IMR-90 (cell line): Measurements from ENCODE around the gene NADSYN1. TPM values are rescaled to one million over a fixed set of nuclear protein-coding genes. Genes with fewer than 3 reads are reported as not detected.

ENCODE experiments used
- ATAC-seq: fragments of 200-7000 bp; cut with Tn5 transposase; 2 replicates; pipeline ENCODE4 v1.9.1; 2020; ENCODE audit warnings: low read depth, mild to moderate bottlenecking, moderate library complexity
- BruUV-seq: library from RNA; stranded (reverse); fragments of 400-500 nt; replicated peaks from 2 replicates; lab custom pipeline; 2021; lab: Mats Ljungman, UMichigan
- CTCF ChIA-PET: fragments of 300-600 bp; formaldehyde crosslinking; extraction: SDS; loops from one replicate; lab custom pipeline; 2021; ENCODE audit warnings: antibody characterized with exemption; lab: Yijun Ruan, JAX
- POLR2A ChIA-PET: fragments of 300-600 bp; sonication (Branson Sonifier 250); formaldehyde crosslinking; loops from one replicate; lab custom pipeline; 2022; ENCODE audit warnings: antibody characterized with exemption; ENCODE audit not compliant: unreplicated experiment; lab: Charles Lee
- DNase-seq: peaks from one replicate; pipeline ENCODE4 v3.0.0; 2013
- H2AFZ ChIP-seq: replicated peaks from 2 replicates; pipeline ENCODE3; 2013; ENCODE audit warnings: low read length, mild to moderate bottlenecking; ENCODE audit not compliant: poor library complexity
- H2AK5ac ChIP-seq: 2 replicates; pipeline ENCODE4 v1.6.1; 2013; ENCODE audit warnings: low read depth, low read length, inconsistent platforms
- H2AK9ac ChIP-seq: replicated peaks from 2 replicates; pipeline ENCODE3; 2013; ENCODE audit warnings: mild to moderate bottlenecking, low read depth, low read length, moderate library complexity; ENCODE audit not compliant: poor library complexity
- H2BK120ac ChIP-seq: 2 replicates; pipeline ENCODE4 v1.6.1; 2013; ENCODE audit warnings: low read depth, low read length, inconsistent platforms
- H2BK15ac ChIP-seq: 3 replicates; pipeline ENCODE4 v1.6.1; 2013; ENCODE audit warnings: low read depth, low read length, inconsistent platforms
- H2BK20ac ChIP-seq: 2 replicates; pipeline ENCODE4 v1.6.1; 2013; ENCODE audit warnings: low read depth, mild to moderate bottlenecking, inconsistent platforms, low read length, moderate library complexity
- H2BK5ac ChIP-seq: 2 replicates; pipeline ENCODE4 v1.6.1; 2013; ENCODE audit warnings: mild to moderate bottlenecking, low read depth, low read length, inconsistent platforms; ENCODE audit not compliant: poor library complexity, severe bottlenecking
- H3K14ac ChIP-seq: replicated peaks from 2 replicates; pipeline ENCODE4 v1.6.1; 2013; ENCODE audit warnings: low read depth, low read length, inconsistent platforms
- H3K18ac ChIP-seq: 2 replicates; pipeline ENCODE4 v1.6.1; 2013; ENCODE audit warnings: low read depth, low read length, control low read depth
- H3K23ac ChIP-seq: 2 replicates; pipeline ENCODE4 v1.6.1; 2013; ENCODE audit warnings: low read depth, low read length, inconsistent platforms
- H3K27ac ChIP-seq: 2 replicates; pipeline ENCODE4 v1.5.1; 2013; ENCODE audit warnings: mild to moderate bottlenecking, control low read depth, low read length; ENCODE audit not compliant: insufficient read depth
- H3K27me3 ChIP-seq: 2 replicates; pipeline ENCODE4 v1.6.1; 2013; ENCODE audit warnings: low read length; ENCODE audit not compliant: control insufficient read depth, insufficient read depth
- H3K36me3 ChIP-seq: 2 replicates; pipeline ENCODE4 v1.6.1; 2013; ENCODE audit warnings: low read length, mixed read lengths; ENCODE audit not compliant: control insufficient read depth, insufficient read depth
- H3K4ac ChIP-seq: 2 replicates; pipeline ENCODE4 v1.6.1; 2013; ENCODE audit warnings: low read depth, low read length, inconsistent platforms
- H3K4me1 ChIP-seq: 2 replicates; pipeline ENCODE4 v1.6.1; 2013; ENCODE audit warnings: low read length, mixed read lengths; ENCODE audit not compliant: control insufficient read depth, insufficient read depth
- H3K4me2 ChIP-seq: 2 replicates; pipeline ENCODE4 v1.6.1; 2013; ENCODE audit warnings: low read depth, mild to moderate bottlenecking, control low read depth, low read length, moderate library complexity
- H3K4me3 ChIP-seq: 2 replicates; pipeline ENCODE4 v1.5.1; 2013; ENCODE audit warnings: low read depth, mild to moderate bottlenecking, control low read depth, low read length, moderate library complexity; ENCODE audit not compliant: insufficient read depth
- H3K56ac ChIP-seq: 2 replicates; pipeline ENCODE4 v1.6.1; 2013; ENCODE audit warnings: low read length, inconsistent platforms; ENCODE audit not compliant: insufficient read depth; ENCODE audit errors: extremely low read depth
- H3K79me1 ChIP-seq, 2 experiments: 2 replicates each; pipeline ENCODE4 v1.6.1; 2013; ENCODE audit warnings: low read length in 2 of 2, inconsistent platforms in 1 of 2, low read depth in 1 of 2
- H3K9ac ChIP-seq: 2 replicates; pipeline ENCODE4 v1.6.1; 2013; ENCODE audit warnings: low read depth, low read length, control low read depth
- H3K9me1 ChIP-seq: 2 replicates; pipeline ENCODE4 v1.6.1; 2013; ENCODE audit warnings: low read length, inconsistent platforms; ENCODE audit not compliant: insufficient read depth
- H3K9me3 ChIP-seq: 2 replicates; pipeline ENCODE4 v1.6.1; 2013; ENCODE audit warnings: low read length; ENCODE audit not compliant: control insufficient read depth, insufficient read depth
- H4K20me1 ChIP-seq: 2 replicates; pipeline ENCODE4 v1.6.1; 2013; ENCODE audit warnings: low read length, inconsistent platforms; ENCODE audit not compliant: insufficient read depth
- H4K5ac ChIP-seq: 2 replicates; pipeline ENCODE4 v1.6.1; 2013; ENCODE audit warnings: mild to moderate bottlenecking, low read depth, low read length, control low read depth
- H4K8ac ChIP-seq, 2 experiments: 2 replicates each; pipeline ENCODE4 v1.6.1; 2013; ENCODE audit warnings: low read depth in 2 of 2, low read length in 2 of 2, control low read depth in 1 of 2, inconsistent platforms in 1 of 2
- H4K91ac ChIP-seq: 2 replicates; pipeline ENCODE4 v1.6.1; 2013; ENCODE audit warnings: low read depth, low read length, inconsistent platforms; ENCODE audit not compliant: insufficient read depth
- BHLHE40 ChIP-seq: fragments of 150-350 bp; IDR thresholded peaks from 2 replicates; pipeline ENCODE4 v1.6.1; 2016; ENCODE audit warnings: mild to moderate bottlenecking, low read depth, low read length
- CEBPB ChIP-seq: IDR thresholded peaks from 2 replicates; pipeline ENCODE4 v1.6.1; 2012; ENCODE audit warnings: low read depth, low read length, improper control_type of control experiment
- CHD1 ChIP-seq: IDR thresholded peaks from 2 replicates; pipeline ENCODE4 v1.6.1; 2012; ENCODE audit warnings: low read depth, low read length, improper control_type of control experiment
- FOS ChIP-seq: fragments of 150-350 bp; IDR thresholded peaks from 2 replicates; pipeline ENCODE4 v1.6.1; 2016; ENCODE audit warnings: low read depth, low read length
- MAFK ChIP-seq: IDR thresholded peaks from 2 replicates; pipeline ENCODE4 v1.6.1; 2012; ENCODE audit warnings: low read depth, low read length, improper control_type of control experiment
- MAZ ChIP-seq: IDR thresholded peaks from 2 replicates; pipeline ENCODE4 v1.6.1; 2012; ENCODE audit warnings: low read depth, mild to moderate bottlenecking, low read length, improper control_type of control experiment, moderate library complexity, borderline replicate concordance
- MXI1 ChIP-seq: IDR thresholded peaks from 2 replicates; pipeline ENCODE4 v1.6.1; 2012; ENCODE audit warnings: low read depth, mild to moderate bottlenecking, low read length, moderate library complexity, borderline replicate concordance
- NFE2L2 ChIP-seq: fragments of 150-350 bp; IDR thresholded peaks from 2 replicates; pipeline ENCODE4 v1.6.1; 2016; ENCODE audit warnings: low read depth, mild to moderate bottlenecking, low read length
- POLR2A ChIP-seq: IDR thresholded peaks from 2 replicates; pipeline ENCODE4 v1.6.1; 2012; ENCODE audit warnings: mild to moderate bottlenecking, low read depth, low read length
- RAD21 ChIP-seq: IDR thresholded peaks from 2 replicates; pipeline ENCODE4 v1.6.1; 2012; ENCODE audit warnings: low read length, improper control_type of control experiment
- RCOR1 ChIP-seq: IDR thresholded peaks from 2 replicates; pipeline ENCODE4 v1.6.1; 2012; ENCODE audit warnings: mild to moderate bottlenecking, low read length, improper control_type of control experiment; ENCODE audit not compliant: insufficient replicate concordance
- RFX5 ChIP-seq: IDR thresholded peaks from 2 replicates; pipeline ENCODE4 v1.8.0; 2012; ENCODE audit warnings: low read depth, mild to moderate bottlenecking, low read length, moderate library complexity
- SMC3 ChIP-seq: fragments of 150-350 bp; IDR thresholded peaks from 2 replicates; pipeline ENCODE4 v1.6.1; 2016; ENCODE audit warnings: low read depth, mild to moderate bottlenecking, antibody characterized with exemption, low read length, moderate library complexity
- WGBS, 2 experiments: methylation state at CpG; one replicate each; pipeline versions ENCODE4 v1.1.5 to v1.1.7; 2013; ENCODE audit warnings: missing lambda C conversion rate in 2 of 2; ENCODE audit not compliant: insufficient read length in 1 of 2; ENCODE audit errors: extremely low coverage in 2 of 2; 5-methylcytosine and 5-hydroxymethylcytosine counted together
- dilution Hi-C: fragments of 300-500 bp; cut with HindIII; formaldehyde crosslinking; loops from one replicate; pipeline ENCODE4 v1.14.3; 2018; ENCODE audit warnings: low sequenced_read_pairs; ENCODE audit not compliant: unreplicated experiment
- in situ Hi-C: fragments of 300-500 bp; cut with MboI; formaldehyde crosslinking; loops from 3 replicates; pipeline ENCODE4 v1.14.3; 2019; ENCODE audit warnings: low sequenced_read_pairs, inconsistent platforms, mixed read lengths
- intact Hi-C: fragments of 100-400 bp; cut with micrococcal nuclease; formaldehyde crosslinking; loops from 2 replicates; pipeline ENCODE4 v1.10.0; 2022
- polyA plus RNA-seq, 3 experiments: library from polyadenylated mRNA; depleted of rRNA; stranded (reverse); fragments of >200 nt; gene quantifications; 2 replicates each; pipeline ENCODE4 v1.2.3, GENCODE V29; 2012; ENCODE audit warnings: low replicate concordance in 1 of 3
- total RNA-seq: library from RNA; depleted of rRNA; stranded (reverse); fragments of >200 nt; gene quantifications from 2 replicates; pipeline ENCODE4 v1.2.3, GENCODE V29; 2012
- TF ChIP-seq, protein P1 (sequence below): conservative IDR thresholded peaks from 2 replicates; pipeline ENCODE4 v1.5.1; 2012; ENCODE audit warnings: mild to moderate bottlenecking, low read depth, low read length, improper control_type of control experiment
- TF ChIP-seq, protein P2 (sequence below): fragments of 150-350 bp; IDR thresholded peaks from 2 replicates; pipeline ENCODE4 v1.6.1; 2016; ENCODE audit warnings: low read depth, mild to moderate bottlenecking, low read length, moderate library complexity, borderline replicate concordance
- TF ChIP-seq, protein P3 (sequence below): fragments of 150-350 bp; IDR thresholded peaks from 2 replicates; pipeline ENCODE4 v1.6.1; 2017; ENCODE audit warnings: mild to moderate bottlenecking, antibody characterized with exemption, low read length, low read depth

NADSYN1 gene
- total and polyA plus RNA-seq, 2 of the 4 experiments (the other 2 are of a cell fraction) = 69.5 to 70.4 TPM

DNA sequence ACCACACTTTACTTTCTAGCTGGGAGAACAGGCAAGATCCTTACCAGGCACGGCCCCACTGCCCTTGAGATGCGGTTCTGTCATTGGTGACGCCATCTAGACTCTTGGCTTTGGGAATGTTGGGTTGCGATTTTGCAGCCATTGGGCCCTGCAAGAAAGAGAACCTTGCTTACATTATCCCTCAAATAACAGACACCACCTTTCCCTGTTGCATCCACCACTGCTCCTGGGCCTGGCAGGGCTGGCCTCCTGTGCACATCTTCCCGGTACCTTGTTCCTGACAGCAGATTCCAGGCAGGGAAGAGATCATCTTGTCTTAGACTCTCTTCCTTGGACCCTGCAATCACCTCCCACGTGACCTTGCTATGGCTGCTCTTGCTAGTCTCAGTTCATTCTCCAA is 8.2 kb upstream of the NADSYN1 start:
- Histone ChIP-seq H2AK5ac (no peak overlapping the region), H3K27me3 (no peaks in the 10 kb centered on the region), H3K36me3 (peaks cover 18% of the 10 kb centered on the region), H4K20me1 (no peaks in the 10 kb centered on the region), H2AFZ (no peak overlapping the region), H3K18ac (no peak overlapping the region), H3K4me3 (no peak overlapping the region), H3K4me2 (no peak overlapping the region), H3K14ac (no peak overlapping the region), H3K56ac (no peak overlapping the region), H3K9me1 (0 out of 2 replicates have a peak, but pooled peaks cover 4% of the 10 kb centered on the region), H2BK20ac (no peak overlapping the region), H4K8ac (no peak overlapping the region), H3K4ac (no peak overlapping the region), H2BK120ac (no peak overlapping the region), H4K5ac (no peak overlapping the region), H3K79me1 (peaks cover 5 to 11% of the 10 kb centered on the region in 2 experiments; a peak in 3 of 4 replicates), H3K27ac (no peak overlapping the region), H3K4me1 (peaks cover 5% of the 10 kb centered on the region), H3K9me3 (no peaks in the 10 kb centered on the region), H3K9ac (no peak overlapping the region), H4K91ac (no peak overlapping the region), H3K23ac (no peak overlapping the region), H2BK5ac (no peak overlapping the region), H2AK9ac (no peak overlapping the region), H2BK15ac (no peak overlapping the region)
- intact Hi-C loops (no loop called here), in situ Hi-C loops (no loop called here), dilution Hi-C loops (no loop called here)
- DNase-seq = no peak
- no TSS peak for BruUV-seq
- POLR2A ChIA-PET = no interaction called here
- TF ChIP-seq POLR2A (no peak), CEBPB (no peak), MAZ (no peak), SMC3 (no peak), RFX5 (no peak), BHLHE40 (no peak), FOS (no peak), RCOR1 (no peak), NFE2L2 (no peak), MXI1 (no peak), CHD1 (no peak), RAD21 (no peak), MAFK (no peak)
- TF ChIP-seq, protein P1, sequence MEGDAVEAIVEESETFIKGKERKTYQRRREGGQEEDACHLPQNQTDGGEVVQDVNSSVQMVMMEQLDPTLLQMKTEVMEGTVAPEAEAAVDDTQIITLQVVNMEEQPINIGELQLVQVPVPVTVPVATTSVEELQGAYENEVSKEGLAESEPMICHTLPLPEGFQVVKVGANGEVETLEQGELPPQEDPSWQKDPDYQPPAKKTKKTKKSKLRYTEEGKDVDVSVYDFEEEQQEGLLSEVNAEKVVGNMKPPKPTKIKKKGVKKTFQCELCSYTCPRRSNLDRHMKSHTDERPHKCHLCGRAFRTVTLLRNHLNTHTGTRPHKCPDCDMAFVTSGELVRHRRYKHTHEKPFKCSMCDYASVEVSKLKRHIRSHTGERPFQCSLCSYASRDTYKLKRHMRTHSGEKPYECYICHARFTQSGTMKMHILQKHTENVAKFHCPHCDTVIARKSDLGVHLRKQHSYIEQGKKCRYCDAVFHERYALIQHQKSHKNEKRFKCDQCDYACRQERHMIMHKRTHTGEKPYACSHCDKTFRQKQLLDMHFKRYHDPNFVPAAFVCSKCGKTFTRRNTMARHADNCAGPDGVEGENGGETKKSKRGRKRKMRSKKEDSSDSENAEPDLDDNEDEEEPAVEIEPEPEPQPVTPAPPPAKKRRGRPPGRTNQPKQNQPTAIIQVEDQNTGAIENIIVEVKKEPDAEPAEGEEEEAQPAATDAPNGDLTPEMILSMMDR = no peak
- TF ChIP-seq, protein P2, sequence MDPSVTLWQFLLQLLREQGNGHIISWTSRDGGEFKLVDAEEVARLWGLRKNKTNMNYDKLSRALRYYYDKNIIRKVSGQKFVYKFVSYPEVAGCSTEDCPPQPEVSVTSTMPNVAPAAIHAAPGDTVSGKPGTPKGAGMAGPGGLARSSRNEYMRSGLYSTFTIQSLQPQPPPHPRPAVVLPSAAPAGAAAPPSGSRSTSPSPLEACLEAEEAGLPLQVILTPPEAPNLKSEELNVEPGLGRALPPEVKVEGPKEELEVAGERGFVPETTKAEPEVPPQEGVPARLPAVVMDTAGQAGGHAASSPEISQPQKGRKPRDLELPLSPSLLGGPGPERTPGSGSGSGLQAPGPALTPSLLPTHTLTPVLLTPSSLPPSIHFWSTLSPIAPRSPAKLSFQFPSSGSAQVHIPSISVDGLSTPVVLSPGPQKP = no peak
- TF ChIP-seq, protein P3, sequence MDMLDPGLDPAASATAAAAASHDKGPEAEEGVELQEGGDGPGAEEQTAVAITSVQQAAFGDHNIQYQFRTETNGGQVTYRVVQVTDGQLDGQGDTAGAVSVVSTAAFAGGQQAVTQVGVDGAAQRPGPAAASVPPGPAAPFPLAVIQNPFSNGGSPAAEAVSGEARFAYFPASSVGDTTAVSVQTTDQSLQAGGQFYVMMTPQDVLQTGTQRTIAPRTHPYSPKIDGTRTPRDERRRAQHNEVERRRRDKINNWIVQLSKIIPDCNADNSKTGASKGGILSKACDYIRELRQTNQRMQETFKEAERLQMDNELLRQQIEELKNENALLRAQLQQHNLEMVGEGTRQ = no peak
- ATAC-seq = no peak
- 84% methylated on average over 4 of the region's 6 CpGs; no CpG with 5 or more reads in 1 of the 2 experiments for WGBS, 2 experiments
- CTCF ChIA-PET = no interaction called here
